H1 (cell line): Measurements from ENCODE around the gene CHSY1. TPM values are rescaled to one million over a fixed set of nuclear protein-coding genes. Genes with fewer than 3 reads are reported as not detected.

Source experiments
- CTCF ChIA-PET: fragments of 300-600 bp; sonication (Branson Sonifier 250); formaldehyde crosslinking; loops from one replicate; lab custom pipeline; 2021; ENCODE audit not compliant: partially characterized antibody; lab: Charles Lee
- POLR2A ChIA-PET: fragments of 300-600 bp; sonication (Branson Sonifier 250); formaldehyde crosslinking; loops from one replicate; lab custom pipeline; 2021; ENCODE audit warnings: inconsistent platforms; ENCODE audit not compliant: partially characterized antibody; lab: Charles Lee
- DNase-seq, 2 experiments: peaks; one replicate each; pipeline versions ENCODE4 v3.0.0 to v3.0.0-alpha.2; 2010 to 2022; ENCODE audit warnings: low spot score in 2 of 2, low read depth in 1 of 2, mixed read lengths in 1 of 2
- FAIRE-seq: peaks from 2 replicates; lab custom pipeline; 2011; peaks lifted over from hg19 to GRCh38; lab: Jason Lieb, UNC
- H2AFZ ChIP-seq: 2 replicates; pipeline ENCODE4 v1.8.1; 2012; ENCODE audit warnings: low read length, inconsistent platforms
- H2AK5ac ChIP-seq: 2 replicates; pipeline ENCODE4 v1.6.1; 2013; ENCODE audit warnings: low read depth, low read length
- H2BK120ac ChIP-seq: replicated peaks from 2 replicates; pipeline ENCODE3; 2013; ENCODE audit warnings: low read depth, low read length, inconsistent platforms
- H2BK12ac ChIP-seq: 2 replicates; pipeline ENCODE4 v1.6.1; 2013; ENCODE audit warnings: low read depth, low read length
- H2BK15ac ChIP-seq: 2 replicates; pipeline ENCODE4 v1.6.1; 2013; ENCODE audit warnings: low read length
- H2BK20ac ChIP-seq: 2 replicates; pipeline ENCODE4 v1.6.1; 2013; ENCODE audit warnings: low read length
- H2BK5ac ChIP-seq: 2 replicates; pipeline ENCODE4 v1.6.1; 2013; ENCODE audit warnings: low read depth, low read length
- H3K14ac ChIP-seq: 2 replicates; pipeline ENCODE4 v1.6.1; 2013; ENCODE audit warnings: inconsistent platforms; ENCODE audit not compliant: insufficient read length
- H3K18ac ChIP-seq: 2 replicates; pipeline ENCODE4 v1.6.1; 2013; ENCODE audit warnings: low read length; ENCODE audit errors: extremely low read depth
- H3K23ac ChIP-seq: 2 replicates; pipeline ENCODE4 v1.6.1; 2013; ENCODE audit warnings: inconsistent platforms; ENCODE audit not compliant: insufficient read length
- H3K23me2 ChIP-seq: 2 replicates; pipeline ENCODE4 v1.6.1; 2013; ENCODE audit warnings: low read depth, low read length
- H3K27ac ChIP-seq: 2 replicates; pipeline ENCODE4 v1.6.1; 2011; ENCODE audit warnings: low read depth, low read length, inconsistent platforms
- H3K27me3 ChIP-seq, 4 experiments: replicated peaks in 1 of 4; 1 replicate in 1 of 4; 2 replicates in 3 of 4; pipeline versions ENCODE4 v1.6.1 to v1.8.1; 2011 to 2013; ENCODE audit warnings: low read length in 3 of 4, mild to moderate bottlenecking in 3 of 4, inconsistent platforms in 2 of 4, mixed read lengths in 2 of 4, moderate library complexity in 1 of 4; ENCODE audit not compliant: control insufficient read depth in 3 of 4, insufficient read depth in 3 of 4; ENCODE audit errors: extremely low read depth in 1 of 4
- H3K36me3 ChIP-seq, 4 experiments: 2 replicates each; pipeline versions ENCODE4 v1.6.1 to v1.8.1; 2011 to 2013; ENCODE audit warnings: mild to moderate bottlenecking in 4 of 4, low read length in 3 of 4, moderate library complexity in 2 of 4, control low read depth in 1 of 4, inconsistent platforms in 1 of 4; ENCODE audit not compliant: insufficient read depth in 4 of 4, control insufficient read depth in 2 of 4
- H3K4ac ChIP-seq: replicated peaks from 2 replicates; pipeline ENCODE3; 2013; ENCODE audit warnings: low read length, low read depth, mixed read lengths, inconsistent platforms; ENCODE audit not compliant: insufficient read length
- H3K4me1 ChIP-seq, 4 experiments: replicated peaks in 1 of 4; 1 replicate in 1 of 4; 2 replicates in 3 of 4; pipeline versions ENCODE4 v1.6.1 to v1.8.1; 2011 to 2013; ENCODE audit warnings: low read length in 3 of 4, inconsistent platforms in 2 of 4, mixed read lengths in 1 of 4; ENCODE audit not compliant: insufficient read depth in 4 of 4, control insufficient read depth in 3 of 4
- H3K4me2 ChIP-seq, 2 experiments: 2 replicates each; pipeline versions ENCODE4 v1.6.1 to v1.8.1; 2011 to 2013; ENCODE audit warnings: low read depth in 2 of 2, low read length in 2 of 2, control low read depth in 1 of 2, inconsistent platforms in 1 of 2, mild to moderate bottlenecking in 1 of 2; ENCODE audit not compliant: insufficient read depth in 1 of 2
- H3K4me3 ChIP-seq, 4 experiments: fragments of 200-600, 300-600 bp in 1 of 4; sonication (generic), shearing (Covaris generic), sonication (Bioruptor Twin) in 1 of 4; 2 replicates each; pipeline versions ENCODE4 v1.5.1 to v1.8.1; 2011 to 2016; ENCODE audit warnings: low read length in 4 of 4, low read depth in 3 of 4, control low read depth in 2 of 4, inconsistent platforms in 2 of 4, mild to moderate bottlenecking in 2 of 4, mixed read lengths in 1 of 4, moderate library complexity in 1 of 4; ENCODE audit not compliant: insufficient read depth in 2 of 4; ENCODE audit errors: extremely low read depth in 1 of 4
- H3K56ac ChIP-seq: replicated peaks from 2 replicates; pipeline ENCODE3; 2013; ENCODE audit warnings: low read depth, mild to moderate bottlenecking, mixed read lengths, low read length, inconsistent platforms; ENCODE audit not compliant: insufficient read length
- H3K79me1 ChIP-seq: 2 replicates; pipeline ENCODE4 v1.6.1; 2013; ENCODE audit warnings: low read depth, low read length, control low read depth
- H3K79me2 ChIP-seq, 2 experiments: 2 replicates each; pipeline versions ENCODE4 v1.6.1 to v1.8.1; 2012 to 2013; ENCODE audit warnings: low read length in 2 of 2, mild to moderate bottlenecking in 2 of 2, inconsistent platforms in 1 of 2; ENCODE audit not compliant: insufficient read depth in 2 of 2, control insufficient read depth in 1 of 2
- H3K9ac ChIP-seq, 4 experiments: replicated peaks in 1 of 4; 1 replicate in 1 of 4; 2 replicates in 3 of 4; pipeline versions ENCODE4 v1.6.1 to v1.8.1; 2011 to 2013; ENCODE audit warnings: low read depth in 3 of 4, low read length in 3 of 4, control low read depth in 2 of 4, mild to moderate bottlenecking in 2 of 4, moderate library complexity in 2 of 4, inconsistent platforms in 1 of 4; ENCODE audit errors: extremely low read depth in 1 of 4
- H3K9me3 ChIP-seq, 2 experiments: 2 replicates each; pipeline versions ENCODE4 v1.6.1 to v1.8.1; 2012 to 2013; ENCODE audit warnings: mild to moderate bottlenecking in 2 of 2, moderate library complexity in 2 of 2, control low read depth in 1 of 2, inconsistent platforms in 1 of 2, low read depth in 1 of 2, low read length in 1 of 2, mixed read lengths in 1 of 2; ENCODE audit not compliant: insufficient read depth in 2 of 2
- H4K20me1 ChIP-seq, 2 experiments: replicated peaks in 1 of 2; 2 replicates each; pipeline versions ENCODE3 to v1.8.1; 2011 to 2013; ENCODE audit warnings: inconsistent platforms in 2 of 2, low read length in 2 of 2, mild to moderate bottlenecking in 1 of 2; ENCODE audit not compliant: insufficient read depth in 2 of 2, control insufficient read depth in 1 of 2
- H4K5ac ChIP-seq: 2 replicates; pipeline ENCODE4 v1.6.1; 2013; ENCODE audit warnings: low read length, low read depth, mixed read lengths, inconsistent platforms; ENCODE audit not compliant: insufficient read length
- H4K8ac ChIP-seq: 2 replicates; pipeline ENCODE4 v1.8.0; 2013; ENCODE audit warnings: mild to moderate bottlenecking, moderate library complexity, low read length, inconsistent platforms; ENCODE audit not compliant: insufficient read depth; ENCODE audit errors: extremely low read depth
- H4K91ac ChIP-seq: replicated peaks from 2 replicates; pipeline ENCODE3; 2013; ENCODE audit warnings: low read length, mixed read lengths, inconsistent platforms; ENCODE audit not compliant: insufficient read length
- BACH1 ChIP-seq: IDR thresholded peaks from 2 replicates; pipeline ENCODE4 v1.6.1; 2012; ENCODE audit warnings: low read length, improper control_type of control experiment
- GABPA ChIP-seq: IDR thresholded peaks from 2 replicates; pipeline ENCODE4 v1.6.1; 2011; ENCODE audit warnings: mild to moderate bottlenecking, low read length, moderate library complexity, borderline replicate concordance; ENCODE audit not compliant: insufficient read depth
- GTF2F1 ChIP-seq: IDR thresholded peaks from 2 replicates; pipeline ENCODE4 v1.6.1; 2012; ENCODE audit warnings: low read depth, low read length, improper control_type of control experiment, borderline replicate concordance
- NRF1 ChIP-seq: IDR thresholded peaks from 2 replicates; pipeline ENCODE4 v1.6.1; 2011; ENCODE audit warnings: mild to moderate bottlenecking, low read depth, low read length, improper control_type of control experiment
- PHF8 ChIP-seq: fragments of 200-600 bp; sonication (generic); conservative IDR thresholded peaks from 2 replicates; pipeline ENCODE4 v1.7.1; 2012; ENCODE audit warnings: low read depth, mild to moderate bottlenecking, inconsistent platforms, low read length, moderate library complexity
- POLR2A ChIP-seq, 2 experiments: IDR thresholded peaks; 1 replicate in 1 of 2; 2 replicates in 1 of 2; pipeline ENCODE4 v1.6.1; 2011; ENCODE audit warnings: low read depth in 2 of 2, low read length in 2 of 2, mild to moderate bottlenecking in 2 of 2; ENCODE audit errors: control extremely low read depth in 1 of 2
- RNF2 ChIP-seq: fragments of 200-900, 300-1000 bp; sonication (generic); IDR thresholded peaks from 2 replicates; pipeline ENCODE4 v1.7.1; 2016; ENCODE audit warnings: borderline replicate concordance, low read depth, mild to moderate bottlenecking, antibody characterized with exemption, low read length; ENCODE audit not compliant: poor library complexity, severe bottlenecking; ENCODE audit errors: missing control alignments
- SP2 ChIP-seq: IDR thresholded peaks from 2 replicates; pipeline ENCODE4 v1.6.1; 2012; ENCODE audit warnings: mild to moderate bottlenecking, low read length, inconsistent platforms
- SP4 ChIP-seq: IDR thresholded peaks from 2 replicates; pipeline ENCODE4 v1.6.1; 2012; ENCODE audit warnings: low read length, inconsistent platforms
- TBP ChIP-seq: IDR thresholded peaks from 2 replicates; pipeline ENCODE4 v1.6.1; 2011; ENCODE audit warnings: low read depth, low read length, improper control_type of control experiment
- TCF12 ChIP-seq: IDR thresholded peaks from 2 replicates; pipeline ENCODE4 v1.6.1; 2011; ENCODE audit warnings: low read depth, mild to moderate bottlenecking, low read length
- USF2 ChIP-seq: IDR thresholded peaks from 2 replicates; pipeline ENCODE4 v1.6.1; 2011; ENCODE audit warnings: low read length, improper control_type of control experiment
- WGBS, 2 experiments: shearing (Covaris generic) in 1 of 2; methylation state at CpG; one replicate each; pipeline versions ENCODE4 v1.1.6 to v1.1.7; 2013 to 2015; ENCODE audit warnings: low lambda C conversion rate in 2 of 2, mixed read lengths in 2 of 2, inconsistent platforms in 1 of 2, low coverage in 1 of 2, missing lambda C conversion rate in 1 of 2; ENCODE audit not compliant: insufficient replicate concordance in 2 of 2, insufficient coverage in 1 of 2, insufficient read length in 1 of 2; ENCODE audit errors: extremely low coverage in 1 of 2, missing lambda C conversion rate in 1 of 2; 5-methylcytosine and 5-hydroxymethylcytosine counted together
- polyA plus RNA-seq, 7 experiments: library from polyadenylated mRNA; depleted of rRNA in 3 of 7; stranded (reverse) in 5 of 7; unstranded in 2 of 7; fragments of >200 nt in 5 of 7; fragments of 200-250 nt in 2 of 7; gene quantifications; 1 replicate in 5 of 7; 2 replicates in 1 of 7; 4 replicates in 1 of 7; pipeline versions ENCODE4 v1.2.1 to v1.2.3, GENCODE V29; 2011 to 2013; ENCODE audit warnings: missing spikeins in 2 of 7, mixed read lengths in 2 of 7
- total RNA-seq: library from RNA; stranded (reverse); fragmentation: NEBNext Ultra II Directional; extraction: Animal tissue kit (Norgen Biotek cat#: 25700); gene quantifications from 2 replicates; pipeline ENCODE4 v1.2.1, GENCODE V29; 2021
- TF ChIP-seq, protein P1 (sequence below): IDR thresholded peaks from 2 replicates; pipeline ENCODE4 v1.6.1; 2012; ENCODE audit warnings: inconsistent platforms

CHSY1 gene
- total and polyA plus RNA-seq, 2 of the 8 experiments (the other 6 are each of a cell fraction or from before 2014, with no cell fraction given): 24.9 to 60.7 TPM

DNA sequence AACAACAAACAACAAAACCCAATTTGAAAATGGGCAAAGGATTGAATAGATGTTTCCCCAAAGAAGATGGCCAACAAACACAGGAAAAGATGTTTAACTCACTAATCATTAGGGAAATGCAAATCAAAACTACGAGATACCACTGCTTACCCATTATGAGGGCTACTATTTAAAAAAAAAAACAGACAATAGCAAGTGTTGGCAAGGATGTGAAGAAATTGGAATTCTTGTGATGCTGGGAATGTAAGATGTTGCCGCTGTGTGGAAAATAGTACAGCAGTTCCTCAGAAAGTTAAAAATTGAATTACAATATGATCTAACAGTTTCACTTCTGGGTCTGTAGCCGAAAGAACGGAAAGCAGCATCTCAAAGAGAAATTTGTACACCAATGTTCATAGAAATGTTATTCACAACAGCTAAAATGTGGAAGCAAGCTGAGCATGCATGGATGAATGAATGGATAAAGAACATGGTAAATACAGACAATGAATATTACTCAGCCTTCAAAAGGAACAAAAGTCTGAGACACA, 121.9 kb downstream of the CHSY1 start:
- Histone ChIP-seq H2BK20ac (no peak overlapping the region), H3K79me2 (no peaks in the 10 kb centered on the region), H3K27ac (no peak overlapping the region), H3K23me2 (no peaks in the 10 kb centered on the region; the same call in 1 of the 2 replicates), H3K23ac (no peak overlapping the region), H4K5ac (no peak overlapping the region), H3K27me3 (no peaks in the 10 kb centered on the region), H3K18ac (no peak overlapping the region), H3K4me2 (no peak overlapping the region), H2AFZ (no peak overlapping the region), H2BK5ac (no peak overlapping the region), H2AK5ac (no peak overlapping the region), H2BK120ac (no peak overlapping the region), H3K36me3 (no peaks in the 10 kb centered on the region), H2BK15ac (no peak overlapping the region), H2BK12ac (no peak overlapping the region), H3K4me1 (peaks cover 0 to 7% (median 4%) of the 10 kb centered on the region in 4 experiments; a peak in 4 of 7 replicates), H3K4me3 (no peak overlapping the region), H3K4ac (no peak overlapping the region), H3K56ac (no peak overlapping the region), H3K79me1 (no peaks in the 10 kb centered on the region), H3K9ac (no peak overlapping the region), H4K8ac (no peak overlapping the region), H3K14ac (no peak overlapping the region), H3K9me3 (peaks cover 6 to 10% of the 10 kb centered on the region in 2 experiments; a peak in 2 of 4 replicates), H4K20me1 (no peaks in the 10 kb centered on the region), H4K91ac (no peak overlapping the region)
- CTCF ChIA-PET: interaction anchor here (0.6 to 2.2 kb wide), 5 partner anchors 10 to 365 kb away, joined by 3 to 7 read pairs (median 5); no protein-coding TSS in a partner anchor
- WGBS, 2 experiments: 93% methylated on average over 4 of the region's 4 CpGs; no CpG with 5 or more reads in 1 of the 2 experiments
- DNase-seq (no peak), FAIRE-seq (no peak)
- POLR2A ChIA-PET: no interaction called here
- no peak for TF ChIP-seq SP4
- TF ChIP-seq RNF2: no peak
- no peak for TF ChIP-seq GTF2F1
- TF ChIP-seq POLR2A (IDR thresholded peaks at IDR 0.05; ENCODE audit: control extremely low read depth in 1 of 2, low read depth in 2 of 2, low read length in 2 of 2): no peak
- no peak for TF ChIP-seq BACH1
- no peak for TF ChIP-seq USF2
- no peak for TF ChIP-seq GABPA
- TF ChIP-seq TBP: no peak
- no peak for TF ChIP-seq TCF12
- no peak for TF ChIP-seq SP2
- no peak for TF ChIP-seq PHF8
- no peak for TF ChIP-seq NRF1
- TF ChIP-seq, protein P1, sequence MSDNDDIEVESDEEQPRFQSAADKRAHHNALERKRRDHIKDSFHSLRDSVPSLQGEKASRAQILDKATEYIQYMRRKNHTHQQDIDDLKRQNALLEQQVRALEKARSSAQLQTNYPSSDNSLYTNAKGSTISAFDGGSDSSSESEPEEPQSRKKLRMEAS: no peak
